SU-DHL-6 (cell line): Measurements from ENCODE around the gene FBXO15.

Source experiments
- CTCF ChIP-seq: fragments of 200-600 bp; sonication (generic); IDR thresholded peaks from one replicate; pipeline ENCODE4 v1.5.1; 2017; ENCODE audit warnings: antibody characterized with exemption, mild to moderate bottlenecking, low read length, moderate library complexity; ENCODE audit not compliant: insufficient read depth, poor library complexity, severe bottlenecking
- EZH2phosphoT487 ChIP-seq: fragments of 200-600 bp; sonication (generic), shearing (Covaris generic); conservative IDR thresholded peaks from 2 replicates; pipeline ENCODE4 v1.6.1; 2018; ENCODE audit warnings: mild to moderate bottlenecking, antibody characterized with exemption, low read length, moderate library complexity, mixed read lengths

GRCh38 chr18:74092922-74093321 is 54.7 kb downstream of the FBXO15 start:
- TF ChIP-seq CTCF (no peak), EZH2phosphoT487 (no peak)
